CD14-positive monocyte (primary cell): ENCODE results near the gene MACROD2. TPM values are rescaled to one million over a fixed set of nuclear protein-coding genes. Genes with fewer than 3 reads are reported as not detected.

Source experiments
- DNase-seq, 3 donors: peaks; one replicate each; pipeline ENCODE4 v3.0.0-alpha.2; 2011 to 2022
- H2AFZ ChIP-seq: 2 replicates; pipeline ENCODE4 v1.6.0; 2012; ENCODE audit warnings: mild to moderate bottlenecking, low read depth, low read length, inconsistent platforms; ENCODE audit not compliant: insufficient read depth, poor library complexity, severe bottlenecking
- H3K27ac ChIP-seq, 2 donors: 1 replicate in 1 of 2; 2 replicates in 1 of 2; pipeline ENCODE4 v1.5.1; 2012 to 2013; ENCODE audit warnings: low read length in 2 of 2, control low read depth in 1 of 2, inconsistent platforms in 1 of 2, low read depth in 1 of 2, mild to moderate bottlenecking in 1 of 2
- H3K27me3 ChIP-seq, 2 donors: one replicate each; pipeline versions ENCODE4 v1.6.0 to v1.6.1; 2011 to 2013; ENCODE audit warnings: low read length in 2 of 2; ENCODE audit not compliant: control insufficient read depth in 2 of 2, insufficient read depth in 2 of 2
- H3K36me3 ChIP-seq, 2 donors: replicated peaks in 1 of 2; 1 replicate in 1 of 2; 2 replicates in 1 of 2; pipeline versions ENCODE4 v1.5.1 to v1.6.1; 2012 to 2013; ENCODE audit warnings: low read length in 2 of 2, control low read depth in 1 of 2, inconsistent platforms in 1 of 2, mild to moderate bottlenecking in 1 of 2; ENCODE audit not compliant: insufficient read depth in 2 of 2, control insufficient read depth in 1 of 2
- H3K4me1 ChIP-seq, 2 donors: 1 replicate in 1 of 2; 2 replicates in 1 of 2; pipeline versions ENCODE4 v1.5.1 to v1.6.1; 2012 to 2013; ENCODE audit warnings: low read length in 2 of 2, control low read depth in 1 of 2, inconsistent platforms in 1 of 2, mild to moderate bottlenecking in 1 of 2, moderate library complexity in 1 of 2; ENCODE audit not compliant: insufficient read depth in 2 of 2, control insufficient read depth in 1 of 2
- H3K4me2 ChIP-seq: replicated peaks from 2 replicates; pipeline ENCODE3; 2012; ENCODE audit warnings: low read length, moderate library complexity, mild to moderate bottlenecking; ENCODE audit not compliant: poor library complexity, severe bottlenecking; ENCODE audit errors: extremely low read depth
- H3K4me3 ChIP-seq, 3 experiments: fragments of 200-600 bp in 1 of 3; sonication (generic) in 1 of 3; replicated peaks in 1 of 3; 1 replicate in 2 of 3; 2 replicates in 1 of 3; pipeline ENCODE4 v1.5.1; 2011 to 2013; ENCODE audit warnings: low read length in 3 of 3, mild to moderate bottlenecking in 3 of 3, control low read depth in 2 of 3, low read depth in 2 of 3, inconsistent platforms in 1 of 3, moderate library complexity in 1 of 3
- H3K79me2 ChIP-seq: 2 replicates; pipeline ENCODE4 v1.6.0; 2012; ENCODE audit warnings: mild to moderate bottlenecking, control low read depth, inconsistent platforms, low read length, moderate library complexity; ENCODE audit not compliant: insufficient read depth
- H3K9ac ChIP-seq: 2 replicates; pipeline ENCODE4 v1.6.0; 2017; ENCODE audit warnings: low read length, mild to moderate bottlenecking; ENCODE audit not compliant: insufficient read depth, poor library complexity, severe bottlenecking
- H3K9me3 ChIP-seq, 2 donors: replicated peaks in 1 of 2; 1 replicate in 1 of 2; 2 replicates in 1 of 2; pipeline versions ENCODE4 v1.5.1 to v1.6.1; 2012 to 2013; ENCODE audit warnings: low read length in 2 of 2, control low read depth in 1 of 2; ENCODE audit not compliant: control insufficient read depth in 1 of 2, insufficient read depth in 1 of 2
- H4K20me1 ChIP-seq: 2 replicates; pipeline ENCODE4 v1.6.0; 2012; ENCODE audit warnings: mild to moderate bottlenecking, low read length, control low read depth, moderate library complexity; ENCODE audit not compliant: insufficient read depth
- H3K27ac Mint-ChIP-seq, 7 donors: one replicate each; pipeline ENCODE4 v1.8.0; 2020; ENCODE audit warnings: mild to moderate bottlenecking in 7 of 7, mixed read lengths in 7 of 7, moderate library complexity in 6 of 7, inconsistent platforms in 2 of 7
- H3K27me3 Mint-ChIP-seq, 3 donors: one replicate each; pipeline ENCODE4 v1.8.0; 2021 to 2022; ENCODE audit warnings: low read depth in 3 of 3, mild to moderate bottlenecking in 3 of 3, mixed read lengths in 3 of 3, moderate library complexity in 3 of 3, inconsistent platforms in 1 of 3
- H3K36me3 Mint-ChIP-seq, 2 donors: one replicate each; pipeline ENCODE4 v1.8.0; 2020; ENCODE audit warnings: mixed read lengths in 2 of 2, inconsistent platforms in 1 of 2, mild to moderate bottlenecking in 1 of 2
- H3K4me1 Mint-ChIP-seq: one replicate; pipeline ENCODE4 v1.8.0; 2020; ENCODE audit warnings: mild to moderate bottlenecking, mixed read lengths
- H3K4me3 Mint-ChIP-seq, 2 donors: one replicate each; pipeline ENCODE4 v1.8.0; 2020; ENCODE audit warnings: mild to moderate bottlenecking in 2 of 2, mixed read lengths in 2 of 2, moderate library complexity in 1 of 2
- H3K9me3 Mint-ChIP-seq, 7 donors: one replicate each; pipeline ENCODE4 v1.8.0; 2020 to 2022; ENCODE audit warnings: mixed read lengths in 7 of 7, mild to moderate bottlenecking in 6 of 7, moderate library complexity in 6 of 7, inconsistent platforms in 2 of 7
- WGBS: methylation state at CpG from one replicate; pipeline ENCODE4 v1.1.5; 2013; ENCODE audit warnings: missing lambda C conversion rate; ENCODE audit not compliant: insufficient coverage; 5-methylcytosine and 5-hydroxymethylcytosine counted together
- intact Hi-C, 2 donors: fragments of 100-400 bp; cut with micrococcal nuclease; formaldehyde crosslinking; loops; one replicate each; pipeline versions ENCODE4 v1.15.0 to v1.15.1; 2023
- polyA plus RNA-seq, 3 donors: library from polyadenylated mRNA; depleted of rRNA in 1 of 3; unstranded in 2 of 3; stranded (reverse) in 1 of 3; fragments of 300-500 nt in 2 of 3; fragments of >200 nt in 1 of 3; fragmentation: Illumina TruSeq in 2 of 3; gene quantifications; 1 replicate in 2 of 3; 2 replicates in 1 of 3; pipeline ENCODE4 v1.2.3, GENCODE V29; 2012 to 2021
- TF ChIP-seq, protein P1 (sequence below): fragments of 200-600 bp; IDR thresholded peaks from one replicate; pipeline ENCODE4 v1.8.0; 2022; ENCODE audit warnings: antibody characterized with exemption, mild to moderate bottlenecking

The MACROD2 gene
- polyA plus RNA-seq, 3 donors = 0.23 TPM; not detected in 2

DNA sequence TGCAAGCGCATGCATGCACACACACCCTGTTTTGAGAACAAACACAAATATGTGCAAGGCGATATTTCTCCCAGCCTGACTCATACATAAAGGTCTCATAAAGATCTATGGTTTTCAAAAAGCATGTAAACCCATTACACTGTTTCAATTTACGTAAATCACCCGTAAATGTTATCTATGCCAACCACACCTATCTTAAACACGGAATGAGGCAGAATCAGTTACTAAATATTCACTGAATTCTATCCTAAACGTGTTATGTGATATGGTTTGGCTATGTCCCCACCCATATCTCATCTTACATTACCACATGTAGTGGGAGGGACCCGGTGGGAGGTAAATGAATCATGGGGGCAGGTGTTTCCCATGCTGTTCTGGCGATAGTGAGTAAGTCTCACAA lies 1956.3 kb downstream of the MACROD2 start:
- Histone ChIP-seq H3K4me2 (no peak overlapping the region), H3K27ac (no peak overlapping the region)
- WGBS = 89% methylated on average over 2 of the region's 8 CpGs

DNA sequence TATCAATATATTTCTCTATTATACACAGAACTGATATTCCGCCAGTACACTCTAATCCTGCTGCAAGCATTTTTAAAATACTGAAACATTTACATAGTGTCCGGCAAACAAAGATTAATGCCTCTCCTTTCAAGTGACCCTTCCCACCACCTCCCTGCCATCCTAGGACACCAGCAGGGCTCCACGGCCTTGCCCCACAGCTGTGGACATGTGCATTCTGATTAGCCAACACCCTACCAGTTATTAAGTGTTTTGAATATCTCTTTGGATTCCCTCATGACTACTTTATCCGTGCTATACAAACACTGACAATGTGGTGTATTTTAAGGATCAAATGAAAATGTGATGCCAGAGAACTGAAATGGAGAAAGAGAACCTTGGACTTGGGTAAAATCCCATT lies 1962.8 kb downstream of the MACROD2 start:
- no peak overlapping the region for H3K4me3 ChIP-seq
- no peaks in the 10 kb centered on the region for H4K20me1 ChIP-seq
- H3K27me3 ChIP-seq = no peaks in the 10 kb centered on the region
- no peak overlapping the region for H3K27ac ChIP-seq
- 100% methylated on average over 2 of the region's 4 CpGs for WGBS
- H3K79me2 ChIP-seq = no peaks in the 10 kb centered on the region
- DNase-seq = no peak
- no peak overlapping the region for H3K9ac ChIP-seq
- Mint-ChIP-seq H3K36me3 (no peaks in the 10 kb centered on the region), H3K9me3 (peaks cover 0 to 10% (median 4%) of the 10 kb centered on the region in 7 donors), H3K4me3 (no peak overlapping the region), H3K27me3 (no peaks in the 10 kb centered on the region), H3K4me1 (no peaks in the 10 kb centered on the region), H3K27ac (no peak overlapping the region)
- peaks cover 3 to 4% of the 10 kb centered on the region in 2 donors for H3K9me3 ChIP-seq
- no peak overlapping the region for H2AFZ ChIP-seq
- H3K4me1 ChIP-seq = no peaks in the 10 kb centered on the region
- no peaks in the 10 kb centered on the region for H3K36me3 ChIP-seq
- TF ChIP-seq, protein P1, sequence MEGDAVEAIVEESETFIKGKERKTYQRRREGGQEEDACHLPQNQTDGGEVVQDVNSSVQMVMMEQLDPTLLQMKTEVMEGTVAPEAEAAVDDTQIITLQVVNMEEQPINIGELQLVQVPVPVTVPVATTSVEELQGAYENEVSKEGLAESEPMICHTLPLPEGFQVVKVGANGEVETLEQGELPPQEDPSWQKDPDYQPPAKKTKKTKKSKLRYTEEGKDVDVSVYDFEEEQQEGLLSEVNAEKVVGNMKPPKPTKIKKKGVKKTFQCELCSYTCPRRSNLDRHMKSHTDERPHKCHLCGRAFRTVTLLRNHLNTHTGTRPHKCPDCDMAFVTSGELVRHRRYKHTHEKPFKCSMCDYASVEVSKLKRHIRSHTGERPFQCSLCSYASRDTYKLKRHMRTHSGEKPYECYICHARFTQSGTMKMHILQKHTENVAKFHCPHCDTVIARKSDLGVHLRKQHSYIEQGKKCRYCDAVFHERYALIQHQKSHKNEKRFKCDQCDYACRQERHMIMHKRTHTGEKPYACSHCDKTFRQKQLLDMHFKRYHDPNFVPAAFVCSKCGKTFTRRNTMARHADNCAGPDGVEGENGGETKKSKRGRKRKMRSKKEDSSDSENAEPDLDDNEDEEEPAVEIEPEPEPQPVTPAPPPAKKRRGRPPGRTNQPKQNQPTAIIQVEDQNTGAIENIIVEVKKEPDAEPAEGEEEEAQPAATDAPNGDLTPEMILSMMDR = no peak
- no peak overlapping the region for H3K4me2 ChIP-seq
- intact Hi-C loops = no loop called here

More for the DNA sequence above, 1956.3 kb downstream of the MACROD2 start:
- Mint-ChIP-seq H3K27me3 (peaks cover 0 to 3% (median 0%) of the 10 kb centered on the region in 3 donors), H3K4me3 (no peak overlapping the region), H3K27ac (no peak overlapping the region), H3K36me3 (no peaks in the 10 kb centered on the region), H3K9me3 (peaks cover 0 to 10% (median 4%) of the 10 kb centered on the region in 7 donors), H3K4me1 (no peaks in the 10 kb centered on the region)
- Histone ChIP-seq H3K79me2 (no peaks in the 10 kb centered on the region), H3K4me3 (no peak overlapping the region), H3K9ac (no peak overlapping the region), H2AFZ (no peak overlapping the region), H3K9me3 (no peaks in the 10 kb centered on the region), H4K20me1 (no peaks in the 10 kb centered on the region), H3K4me1 (no peaks in the 10 kb centered on the region), H3K27me3 (no peaks in the 10 kb centered on the region), H3K36me3 (no peaks in the 10 kb centered on the region)
- DNase-seq = no peak
- intact Hi-C loops = no loop called here
- TF ChIP-seq, protein P1 = no peak
